ENCODE data around the gene PADI1. TPM values are rescaled to one million over a fixed set of nuclear protein-coding genes. Genes with fewer than 3 reads are reported as not detected.

The PADI1 gene
- total RNA-seq, 1 experiment from 2014 or later: 0.24 TPM

- no peak for TF ChIP-seq CTCF (conservative IDR thresholded peaks at IDR 0.05)
- no peak overlapping the region for H3T11ph ChIP-seq (ENCODE audit: low read length)
- no peak overlapping the region for H3K27ac Mint-ChIP-seq
- no CpG with 5 or more reads among the region's 8 CpGs for WGBS (ENCODE audit: extremely low coverage, insufficient read length, low lambda C conversion rate)
- H2AFZ ChIP-seq (ENCODE audit: low read length): no peak overlapping the region
- no peak overlapping the region for H4K8ac ChIP-seq (replicated peaks; ENCODE audit: insufficient read length, low read depth, low read length)
- H3K9ac ChIP-seq (ENCODE audit: extremely low read depth, insufficient read length, low read length): no peak overlapping the region
- no peak overlapping the region for H2AK5ac ChIP-seq (ENCODE audit: insufficient read length, low read length)
- H3K9me3 ChIP-seq (ENCODE audit: control insufficient read depth, low read depth, low read length): no peaks in the 10 kb centered on the region
- H2BK20ac ChIP-seq (ENCODE audit: low read depth, low read length, poor library complexity, severe bottlenecking): no peak overlapping the region
- H2BK12ac ChIP-seq (ENCODE audit: insufficient read length, low read depth, low read length): no peak overlapping the region
- H3K27me3 ChIP-seq (ENCODE audit: insufficient read depth, low read length): no peaks in the 10 kb centered on the region
- no peak overlapping the region for H3K23ac ChIP-seq (ENCODE audit: insufficient read length, low read depth, low read length)
- no peak overlapping the region for H3K56ac ChIP-seq (ENCODE audit: insufficient read length, low read depth, low read length)
- H2BK15ac ChIP-seq (ENCODE audit: low read depth, low read length): no peak overlapping the region
- H3K79me2 ChIP-seq (ENCODE audit: insufficient read depth, low read length): no peaks in the 10 kb centered on the region
- H4K20me1 ChIP-seq (ENCODE audit: control insufficient read depth, insufficient read depth, insufficient read length): no peaks in the 10 kb centered on the region
- H3K4me2 ChIP-seq (ENCODE audit: insufficient read depth, insufficient read length, low read length): no peak overlapping the region
- no peak overlapping the region for H4K5ac ChIP-seq (ENCODE audit: insufficient read length, low read depth, low read length)
- no peak overlapping the region for H4K91ac ChIP-seq (ENCODE audit: insufficient read length, low read depth, low read length)
- no peaks in the 10 kb centered on the region for H3K36me3 Mint-ChIP-seq (ENCODE audit: insufficient read depth in 1 of 3, low read depth in 3 of 3)
- H2BK120ac ChIP-seq (ENCODE audit: low read depth, low read length, poor library complexity, severe bottlenecking): no peak overlapping the region
- no peaks in the 10 kb centered on the region for H3K79me1 ChIP-seq (ENCODE audit: insufficient read depth, low read depth, low read length, poor library complexity, severe bottlenecking)
- H3K4me3 Mint-ChIP-seq: no peak overlapping the region
- H3K27me3 Mint-ChIP-seq (ENCODE audit: low read depth): no peaks in the 10 kb centered on the region; the same call in none of the 2 replicates
- DNase-seq: no peak
- H3K27ac ChIP-seq (ENCODE audit: insufficient read length, low read depth, low read length): no peak overlapping the region
- H3K14ac ChIP-seq (ENCODE audit: insufficient read depth, low read length): no peak overlapping the region
- no peaks in the 10 kb centered on the region; the same call in 1 of the 2 replicates for H3K4me1 ChIP-seq (ENCODE audit: insufficient read depth, low read length)
- H3K4ac ChIP-seq (ENCODE audit: low read depth, low read length): no peak overlapping the region
- H2BK5ac ChIP-seq (ENCODE audit: insufficient read length, low read length): no peak overlapping the region
- H3K4me1 Mint-ChIP-seq: peaks cover 5 to 9% of the 10 kb centered on the region in 2 experiments; a peak in 3 of 4 replicates
- H3K9me3 Mint-ChIP-seq: no peaks in the 10 kb centered on the region
- no peak overlapping the region for H3K18ac ChIP-seq (ENCODE audit: insufficient read length, low read depth, low read length)
- no peaks in the 10 kb centered on the region for H3K23me2 ChIP-seq (ENCODE audit: insufficient read length, low read depth, low read length, poor library complexity, severe bottlenecking)
Observed at GRCh38 chr1:17228619-17229018, 23.7 kb downstream of the PADI1 start.

Data from H9 (cell line).